Measurements from ENCODE around the gene DCST1. TPM values are rescaled to one million over a fixed set of nuclear protein-coding genes. Genes with fewer than 3 reads are reported as not detected.

The DCST1 gene
- total and polyA plus RNA-seq, 2 of the 13 experiments (the other 11 are each of a cell fraction or from before 2014, with no cell fraction given), result 0.04 TPM; not detected in 1

DNA sequence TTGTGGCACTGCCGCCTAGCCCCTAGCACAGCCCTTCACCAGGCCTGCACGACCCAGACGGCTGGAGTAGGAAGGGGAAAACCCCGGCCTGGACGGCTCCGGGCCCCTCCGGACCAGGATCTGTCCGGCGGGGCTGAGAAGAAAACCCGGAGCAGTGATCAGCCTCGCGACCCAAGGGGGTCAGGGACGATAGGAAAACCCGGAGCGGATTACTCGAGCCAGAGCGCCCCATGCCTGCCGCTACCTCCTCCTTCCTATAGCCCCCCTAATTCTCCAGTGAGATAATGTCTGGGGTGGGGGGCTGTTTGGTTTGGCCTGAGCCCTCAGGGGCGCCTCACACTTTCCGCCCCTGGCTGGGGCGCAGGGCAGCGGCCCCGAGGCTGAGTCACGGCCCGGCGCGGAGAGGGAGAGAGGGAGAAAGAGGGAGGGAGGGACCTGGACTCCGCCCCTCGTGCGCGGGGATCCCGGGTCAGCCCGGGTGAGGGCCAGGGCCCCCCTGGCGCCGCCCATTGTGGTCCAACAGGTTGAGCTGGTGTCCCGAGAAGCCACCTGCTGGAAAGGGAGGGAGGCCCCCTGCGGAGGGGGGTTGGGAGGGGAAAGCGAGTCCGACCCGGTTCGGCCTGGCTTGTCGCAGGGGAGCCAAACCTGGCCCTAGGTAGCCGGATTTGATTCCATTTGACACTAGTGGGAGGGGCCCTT lies 32.7 kb upstream of the DCST1 start (continued):
- TF ChIP-seq BCL6 (CRISPR knock-in tag; IDR thresholded peaks at IDR 0.05), result peak; percentile 54
- TF ChIP-seq BATF2 (CRISPR knock-in tag; IDR thresholded peaks at IDR 0.05), result 0 out of 2 replicates have a peak, but pooled peaks have one; percentile 39
- peak; percentile 93 for TF ChIP-seq PAXIP1 (CRISPR knock-in tag; conservative IDR thresholded peaks at IDR 0.05)
- TF ChIP-seq ZNF180 (CRISPR knock-in tag; IDR thresholded peaks at IDR 0.05; ENCODE audit: borderline replicate concordance, low read depth), result no peak
- no peak for TF ChIP-seq LCORL (IDR thresholded peaks at IDR 0.05)
- peak; percentile 97 for TF ChIP-seq LCORL (CRISPR knock-in tag; IDR thresholded peaks at IDR 0.05)
- no peak for TF ChIP-seq ZNF709 (CRISPR knock-in tag; IDR thresholded peaks at IDR 0.05)
- TF ChIP-seq CBX1 (IDR thresholded peaks at IDR 0.05; ENCODE audit: low read depth), result peak; percentile 33
- TF ChIP-seq KLF12 (CRISPR knock-in tag; IDR thresholded peaks at IDR 0.05; ENCODE audit: borderline replicate concordance), result peak; percentile 85; the same call in 1 of the 2 replicates
- 0 out of 2 replicates have a peak, but pooled peaks have one; percentile 57 for TF ChIP-seq ZNF317 (CRISPR knock-in tag; IDR thresholded peaks at IDR 0.05)
- TF ChIP-seq IKZF4 (CRISPR knock-in tag; IDR thresholded peaks at IDR 0.05; ENCODE audit: borderline replicate concordance, low read depth, not compliant biosample characterization), result peak; percentile 42
- TF ChIP-seq PRDM4 (CRISPR knock-in tag; IDR thresholded peaks at IDR 0.05; ENCODE audit: borderline replicate concordance), result no peak
- TF ChIP-seq DR1 (CRISPR knock-in tag; IDR thresholded peaks at IDR 0.05), result peak; percentile 53; the same call in 1 of the 2 replicates
- peak; percentile 79 for TF ChIP-seq ZFX (CRISPR knock-in tag; IDR thresholded peaks at IDR 0.05; ENCODE audit: low read depth)
- TF ChIP-seq U2AF1 (optimal IDR thresholded peaks at IDR 0.05; ENCODE audit: low read depth, low read length), result peak; percentile 77
- peak; percentile 60; the same call in 1 of the 2 replicates for TF ChIP-seq E2F1 (CRISPR knock-in tag; IDR thresholded peaks at IDR 0.05)
- TF ChIP-seq, protein P1, sequence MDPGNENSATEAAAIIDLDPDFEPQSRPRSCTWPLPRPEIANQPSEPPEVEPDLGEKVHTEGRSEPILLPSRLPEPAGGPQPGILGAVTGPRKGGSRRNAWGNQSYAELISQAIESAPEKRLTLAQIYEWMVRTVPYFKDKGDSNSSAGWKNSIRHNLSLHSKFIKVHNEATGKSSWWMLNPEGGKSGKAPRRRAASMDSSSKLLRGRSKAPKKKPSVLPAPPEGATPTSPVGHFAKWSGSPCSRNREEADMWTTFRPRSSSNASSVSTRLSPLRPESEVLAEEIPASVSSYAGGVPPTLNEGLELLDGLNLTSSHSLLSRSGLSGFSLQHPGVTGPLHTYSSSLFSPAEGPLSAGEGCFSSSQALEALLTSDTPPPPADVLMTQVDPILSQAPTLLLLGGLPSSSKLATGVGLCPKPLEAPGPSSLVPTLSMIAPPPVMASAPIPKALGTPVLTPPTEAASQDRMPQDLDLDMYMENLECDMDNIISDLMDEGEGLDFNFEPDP (CRISPR knock-in tag; conservative IDR thresholded peaks at IDR 0.05), result 0 out of 2 replicates have a peak, but pooled peaks have one; percentile 61
- TF ChIP-seq FIP1L1 (IDR thresholded peaks at IDR 0.05; ENCODE audit: borderline replicate concordance, insufficient read depth, low read depth, low read length), result 0 out of 2 replicates have a peak, but pooled peaks have one; percentile 37
- TF ChIP-seq ISX (CRISPR knock-in tag; conservative IDR thresholded peaks at IDR 0.05), result peak; percentile 37; the same call in 1 of the 2 replicates
